Liver (tissue), 3 donors: ENCODE results near the gene PRKN.

Source experiments
- EGR1 ChIP-seq, 2 donors: IDR thresholded peaks; 2 replicates each; pipeline ENCODE4 v1.6.1; 2016 to 2018; ENCODE audit warnings: antibody characterized with exemption in 2 of 2, low read depth in 2 of 2
- FOXA1 ChIP-seq: IDR thresholded peaks from 2 replicates; pipeline ENCODE4 v1.6.1; 2016; ENCODE audit warnings: antibody characterized with exemption
- GABPA ChIP-seq, 2 donors: IDR thresholded peaks in 1 of 2; conservative IDR thresholded peaks in 1 of 2; 2 replicates each; pipeline ENCODE4 v1.6.1; 2016; ENCODE audit warnings: antibody characterized with exemption in 2 of 2, mild to moderate bottlenecking in 1 of 2, moderate library complexity in 1 of 2
- NR2F2 ChIP-seq: IDR thresholded peaks from 2 replicates; pipeline ENCODE4 v1.6.1; 2016; ENCODE audit warnings: antibody characterized with exemption
- RAD21 ChIP-seq, 2 donors: IDR thresholded peaks; 2 replicates each; pipeline ENCODE4 v1.6.1; 2016; ENCODE audit warnings: antibody characterized with exemption in 2 of 2, mild to moderate bottlenecking in 2 of 2
- RXRA ChIP-seq, 2 donors: IDR thresholded peaks; 2 replicates each; pipeline ENCODE4 v1.6.1; 2017 to 2018; ENCODE audit warnings: antibody characterized with exemption in 2 of 2, mild to moderate bottlenecking in 1 of 2
- TAF1 ChIP-seq: conservative IDR thresholded peaks from 2 replicates; pipeline ENCODE4 v1.6.1; 2016; ENCODE audit warnings: antibody characterized with exemption, mild to moderate bottlenecking
- YY1 ChIP-seq: IDR thresholded peaks from 2 replicates; pipeline ENCODE4 v1.6.1; 2016; ENCODE audit warnings: antibody characterized with exemption, mild to moderate bottlenecking
- TF ChIP-seq, protein P1 (sequence below): fragments of 150-350 bp; IDR thresholded peaks from 2 replicates; pipeline ENCODE4 v1.5.1; 2017; ENCODE audit warnings: improper control_type of control experiment, low read depth, low read length; ENCODE audit not compliant: missing input control
- TF ChIP-seq, protein P2 (sequence below): IDR thresholded peaks from 2 replicates; pipeline ENCODE4 v1.6.1; 2016; ENCODE audit warnings: antibody characterized with exemption
- TF ChIP-seq, protein P3 (sequence below): IDR thresholded peaks from 2 replicates; pipeline ENCODE4 v1.6.1; 2016; ENCODE audit warnings: antibody characterized with exemption
- TF ChIP-seq, protein P4 (sequence below): IDR thresholded peaks from 2 replicates; pipeline ENCODE4 v1.6.1; 2016; ENCODE audit warnings: antibody characterized with exemption, mild to moderate bottlenecking
- donor health status: healthy.
- donor health status: healthy.

- TF ChIP-seq RXRA (IDR thresholded peaks at IDR 0.05) = no peak
- TF ChIP-seq, protein P1, sequence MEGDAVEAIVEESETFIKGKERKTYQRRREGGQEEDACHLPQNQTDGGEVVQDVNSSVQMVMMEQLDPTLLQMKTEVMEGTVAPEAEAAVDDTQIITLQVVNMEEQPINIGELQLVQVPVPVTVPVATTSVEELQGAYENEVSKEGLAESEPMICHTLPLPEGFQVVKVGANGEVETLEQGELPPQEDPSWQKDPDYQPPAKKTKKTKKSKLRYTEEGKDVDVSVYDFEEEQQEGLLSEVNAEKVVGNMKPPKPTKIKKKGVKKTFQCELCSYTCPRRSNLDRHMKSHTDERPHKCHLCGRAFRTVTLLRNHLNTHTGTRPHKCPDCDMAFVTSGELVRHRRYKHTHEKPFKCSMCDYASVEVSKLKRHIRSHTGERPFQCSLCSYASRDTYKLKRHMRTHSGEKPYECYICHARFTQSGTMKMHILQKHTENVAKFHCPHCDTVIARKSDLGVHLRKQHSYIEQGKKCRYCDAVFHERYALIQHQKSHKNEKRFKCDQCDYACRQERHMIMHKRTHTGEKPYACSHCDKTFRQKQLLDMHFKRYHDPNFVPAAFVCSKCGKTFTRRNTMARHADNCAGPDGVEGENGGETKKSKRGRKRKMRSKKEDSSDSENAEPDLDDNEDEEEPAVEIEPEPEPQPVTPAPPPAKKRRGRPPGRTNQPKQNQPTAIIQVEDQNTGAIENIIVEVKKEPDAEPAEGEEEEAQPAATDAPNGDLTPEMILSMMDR = no peak
- TF ChIP-seq YY1 = no peak
- TF ChIP-seq, protein P2, sequence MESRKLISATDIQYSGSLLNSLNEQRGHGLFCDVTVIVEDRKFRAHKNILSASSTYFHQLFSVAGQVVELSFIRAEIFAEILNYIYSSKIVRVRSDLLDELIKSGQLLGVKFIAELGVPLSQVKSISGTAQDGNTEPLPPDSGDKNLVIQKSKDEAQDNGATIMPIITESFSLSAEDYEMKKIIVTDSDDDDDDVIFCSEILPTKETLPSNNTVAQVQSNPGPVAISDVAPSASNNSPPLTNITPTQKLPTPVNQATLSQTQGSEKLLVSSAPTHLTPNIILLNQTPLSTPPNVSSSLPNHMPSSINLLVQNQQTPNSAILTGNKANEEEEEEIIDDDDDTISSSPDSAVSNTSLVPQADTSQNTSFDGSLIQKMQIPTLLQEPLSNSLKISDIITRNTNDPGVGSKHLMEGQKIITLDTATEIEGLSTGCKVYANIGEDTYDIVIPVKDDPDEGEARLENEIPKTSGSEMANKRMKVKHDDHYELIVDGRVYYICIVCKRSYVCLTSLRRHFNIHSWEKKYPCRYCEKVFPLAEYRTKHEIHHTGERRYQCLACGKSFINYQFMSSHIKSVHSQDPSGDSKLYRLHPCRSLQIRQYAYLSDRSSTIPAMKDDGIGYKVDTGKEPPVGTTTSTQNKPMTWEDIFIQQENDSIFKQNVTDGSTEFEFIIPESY = no peak
- TF ChIP-seq RAD21 (IDR thresholded peaks at IDR 0.05) = no peak
- TF ChIP-seq, protein P3, sequence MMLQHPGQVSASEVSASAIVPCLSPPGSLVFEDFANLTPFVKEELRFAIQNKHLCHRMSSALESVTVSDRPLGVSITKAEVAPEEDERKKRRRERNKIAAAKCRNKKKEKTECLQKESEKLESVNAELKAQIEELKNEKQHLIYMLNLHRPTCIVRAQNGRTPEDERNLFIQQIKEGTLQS = no peak
- TF ChIP-seq, protein P4, sequence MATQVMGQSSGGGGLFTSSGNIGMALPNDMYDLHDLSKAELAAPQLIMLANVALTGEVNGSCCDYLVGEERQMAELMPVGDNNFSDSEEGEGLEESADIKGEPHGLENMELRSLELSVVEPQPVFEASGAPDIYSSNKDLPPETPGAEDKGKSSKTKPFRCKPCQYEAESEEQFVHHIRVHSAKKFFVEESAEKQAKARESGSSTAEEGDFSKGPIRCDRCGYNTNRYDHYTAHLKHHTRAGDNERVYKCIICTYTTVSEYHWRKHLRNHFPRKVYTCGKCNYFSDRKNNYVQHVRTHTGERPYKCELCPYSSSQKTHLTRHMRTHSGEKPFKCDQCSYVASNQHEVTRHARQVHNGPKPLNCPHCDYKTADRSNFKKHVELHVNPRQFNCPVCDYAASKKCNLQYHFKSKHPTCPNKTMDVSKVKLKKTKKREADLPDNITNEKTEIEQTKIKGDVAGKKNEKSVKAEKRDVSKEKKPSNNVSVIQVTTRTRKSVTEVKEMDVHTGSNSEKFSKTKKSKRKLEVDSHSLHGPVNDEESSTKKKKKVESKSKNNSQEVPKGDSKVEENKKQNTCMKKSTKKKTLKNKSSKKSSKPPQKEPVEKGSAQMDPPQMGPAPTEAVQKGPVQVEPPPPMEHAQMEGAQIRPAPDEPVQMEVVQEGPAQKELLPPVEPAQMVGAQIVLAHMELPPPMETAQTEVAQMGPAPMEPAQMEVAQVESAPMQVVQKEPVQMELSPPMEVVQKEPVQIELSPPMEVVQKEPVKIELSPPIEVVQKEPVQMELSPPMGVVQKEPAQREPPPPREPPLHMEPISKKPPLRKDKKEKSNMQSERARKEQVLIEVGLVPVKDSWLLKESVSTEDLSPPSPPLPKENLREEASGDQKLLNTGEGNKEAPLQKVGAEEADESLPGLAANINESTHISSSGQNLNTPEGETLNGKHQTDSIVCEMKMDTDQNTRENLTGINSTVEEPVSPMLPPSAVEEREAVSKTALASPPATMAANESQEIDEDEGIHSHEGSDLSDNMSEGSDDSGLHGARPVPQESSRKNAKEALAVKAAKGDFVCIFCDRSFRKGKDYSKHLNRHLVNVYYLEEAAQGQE = no peak
- no peak for TF ChIP-seq FOXA1
- no peak for TF ChIP-seq GABPA (IDR thresholded peaks at IDR 0.05 in 1 of 2, conservative IDR thresholded peaks at IDR 0.05 in 1 of 2)
- TF ChIP-seq TAF1 = no peak
- TF ChIP-seq EGR1 (IDR thresholded peaks at IDR 0.05; ENCODE audit: low read depth in 2 of 2) = no peak
- no peak for TF ChIP-seq NR2F2
Observed at GRCh38 chr6:162337412-162337811, 390.2 kb downstream of the PRKN start.
